Measurements from ENCODE around the gene PKMYT1. TPM values are rescaled to one million over a fixed set of nuclear protein-coding genes. Genes with fewer than 3 reads are reported as not detected.

Gene PKMYT1
- total and polyA plus RNA-seq, 9 of the 15 experiments (the other 6 are each of a cell fraction or from before 2014, with no cell fraction given): 8.7 to 201 (median 37.8) TPM

- peak; percentile 98 for TF ChIP-seq L3MBTL2 (IDR thresholded peaks at IDR 0.05)
- no peak for TF ChIP-seq SMAD3 (CRISPR knock-in tag; conservative IDR thresholded peaks at IDR 0.05)
- no peak for TF ChIP-seq FOS (IDR thresholded peaks at IDR 0.05; ENCODE audit: extremely low read depth, insufficient read length)
- no peak for TF ChIP-seq NCOA2 (IDR thresholded peaks at IDR 0.05; ENCODE audit: partially characterized antibody in 2 of 2)
- no peak for TF ChIP-seq CUX1 (CRISPR knock-in tag; IDR thresholded peaks at IDR 0.05)
- peak; percentile 61 for TF ChIP-seq EGR1 (conservative IDR thresholded peaks at IDR 0.05)
- no peak for TF ChIP-seq FOXK1 (CRISPR knock-in tag; IDR thresholded peaks at IDR 0.05; ENCODE audit: borderline replicate concordance)
- no peak for TF ChIP-seq MCM7 (IDR thresholded peaks at IDR 0.05)
- TF ChIP-seq UBTF (IDR thresholded peaks at IDR 0.05; ENCODE audit: borderline replicate concordance in 1 of 2, low read depth in 2 of 2, low read length in 2 of 2): 0 out of 4 replicates have a peak, but pooled peaks of 1 of the 2 experiments have one; percentile 57
- TF ChIP-seq CREB1 (IDR thresholded peaks at IDR 0.05): no peak
- TF ChIP-seq CREB1 (CRISPR knock-in tag; IDR thresholded peaks at IDR 0.05): peak; percentile 20; the same call in 1 of the 2 replicates
- peak; percentile 72 for TF ChIP-seq CCNT2 (IDR thresholded peaks at IDR 0.05; ENCODE audit: borderline replicate concordance, extremely low read depth, insufficient read length, low read depth, low read length)
- no peak for TF ChIP-seq SNRNP70 (optimal IDR thresholded peaks at IDR 0.05; ENCODE audit: low read depth, low read length)
- no peak for TF ChIP-seq GTF2A2 (tag; IDR thresholded peaks at IDR 0.05)
- no peak for TF ChIP-seq NR2C1 (IDR thresholded peaks at IDR 0.05)
- TF ChIP-seq NR2C1 (tag; IDR thresholded peaks at IDR 0.05): no peak
- TF ChIP-seq E2F1 (CRISPR knock-in tag; IDR thresholded peaks at IDR 0.05): 0 out of 2 replicates have a peak, but pooled peaks have one; percentile 40
- TF ChIP-seq MAFF (IDR thresholded peaks at IDR 0.05; ENCODE audit: low read length): no peak
Observed at GRCh38 chr16:3029491-3030221, 49.4 kb upstream of the PKMYT1 start (continued).
